NB4 (cell line): Measurements from ENCODE around the gene PCGF3.

Experiments
- CTCF ChIP-seq: IDR thresholded peaks from one replicate; pipeline ENCODE4 v1.5.1; 2012; ENCODE audit warnings: low read depth, low read length
- MAX ChIP-seq: IDR thresholded peaks from 2 replicates; pipeline ENCODE4 v1.6.1; 2011; ENCODE audit warnings: low read depth, low read length
- POLR2A ChIP-seq: IDR thresholded peaks from 2 replicates; pipeline ENCODE4 v1.6.1; 2011; ENCODE audit warnings: mild to moderate bottlenecking; ENCODE audit not compliant: insufficient read length; ENCODE audit errors: extremely low read depth

GRCh38 chr4:675036-675882 lies 30.4 kb upstream of the PCGF3 start:
- TF ChIP-seq POLR2A, result peak; percentile 24
- TF ChIP-seq CTCF, result no peak
- peak; percentile 12; the same call in 1 of the 2 replicates for TF ChIP-seq MAX
